Astrocyte (in vitro differentiated cells and primary cell): ENCODE data around the gene CRYGA. TPM values are rescaled to one million over a fixed set of nuclear protein-coding genes. Genes with fewer than 3 reads are reported as not detected.

ENCODE experiments used
- DNase-seq: peaks from one replicate; pipeline ENCODE4 v3.0.0-alpha.2; 2010; ENCODE audit warnings: low read depth
- FAIRE-seq: peaks from 2 replicates; lab custom pipeline; 2011; peaks lifted over from hg19 to GRCh38; lab: Jason Lieb, UNC
- H2AFZ ChIP-seq: 2 replicates; pipeline ENCODE4 v1.6.0; 2012; ENCODE audit warnings: low read depth, low read length, inconsistent platforms
- H3K27ac ChIP-seq: 2 replicates; pipeline ENCODE4 v1.5.1; 2011; ENCODE audit warnings: low read depth, low read length, inconsistent platforms
- H3K27me3 ChIP-seq: 2 replicates; pipeline ENCODE4 v1.6.0; 2011; ENCODE audit warnings: low read length, inconsistent platforms; ENCODE audit not compliant: insufficient read depth
- H3K36me3 ChIP-seq: 2 replicates; pipeline ENCODE4 v1.5.1; 2011; ENCODE audit warnings: low read length, inconsistent platforms; ENCODE audit not compliant: insufficient read depth
- H3K4me1 ChIP-seq: 2 replicates; pipeline ENCODE4 v1.5.1; 2011; ENCODE audit warnings: low read length, inconsistent platforms; ENCODE audit not compliant: insufficient read depth
- H3K4me2 ChIP-seq: 2 replicates; pipeline ENCODE4 v1.6.0; 2012; ENCODE audit warnings: low read length, inconsistent platforms
- H3K4me3 ChIP-seq: 2 replicates; pipeline ENCODE4 v1.5.1; 2011; ENCODE audit warnings: low read depth, mild to moderate bottlenecking, low read length, inconsistent platforms; ENCODE audit not compliant: insufficient read depth
- H3K79me2 ChIP-seq: 2 replicates; pipeline ENCODE4 v1.6.0; 2012; ENCODE audit warnings: mild to moderate bottlenecking, low read length, inconsistent platforms; ENCODE audit not compliant: insufficient read depth
- H3K9ac ChIP-seq: 2 replicates; pipeline ENCODE4 v1.6.0; 2012; ENCODE audit warnings: mild to moderate bottlenecking, low read length, inconsistent platforms
- H3K9me3 ChIP-seq: 2 replicates; pipeline ENCODE4 v1.5.1; 2012; ENCODE audit warnings: low read depth, mild to moderate bottlenecking, low read length, inconsistent platforms; ENCODE audit not compliant: insufficient read depth
- H4K20me1 ChIP-seq: 2 replicates; pipeline ENCODE4 v1.6.0; 2012; ENCODE audit warnings: low read length, inconsistent platforms; ENCODE audit not compliant: insufficient read depth
- H3K27ac Mint-ChIP-seq: one replicate; pipeline ENCODE4 v1.8.0; 2021; ENCODE audit warnings: mild to moderate bottlenecking, mixed read lengths; ENCODE audit not compliant: unreplicated experiment
- H3K27me3 Mint-ChIP-seq: one replicate; pipeline ENCODE4 v1.8.0; 2021; ENCODE audit warnings: low read depth, mixed read lengths; ENCODE audit not compliant: unreplicated experiment
- H3K36me3 Mint-ChIP-seq: one replicate; pipeline ENCODE4 v1.8.0; 2021; ENCODE audit warnings: low read depth, mixed read lengths; ENCODE audit not compliant: unreplicated experiment
- H3K4me1 Mint-ChIP-seq: one replicate; pipeline ENCODE4 v1.8.0; 2021; ENCODE audit warnings: low read depth, mixed read lengths; ENCODE audit not compliant: unreplicated experiment
- H3K4me3 Mint-ChIP-seq: one replicate; pipeline ENCODE4 v1.8.0; 2021; ENCODE audit warnings: mild to moderate bottlenecking, moderate library complexity, mixed read lengths; ENCODE audit not compliant: unreplicated experiment
- H3K9me3 Mint-ChIP-seq: one replicate; pipeline ENCODE4 v1.8.0; 2021; ENCODE audit warnings: mild to moderate bottlenecking, mixed read lengths; ENCODE audit not compliant: unreplicated experiment
- CTCF ChIP-seq: IDR thresholded peaks from 2 replicates; pipeline ENCODE4 v1.5.1; 2011; ENCODE audit warnings: low read depth, mild to moderate bottlenecking, inconsistent platforms, low read length, moderate library complexity; ENCODE audit not compliant: insufficient read depth
- EZH2 ChIP-seq: IDR thresholded peaks from 2 replicates; pipeline ENCODE4 v1.6.1; 2012; ENCODE audit warnings: mild to moderate bottlenecking, low read length, inconsistent platforms; ENCODE audit not compliant: insufficient read depth
- total RNA-seq: library from RNA; stranded (reverse); gene quantifications from 2 replicates; pipeline ENCODE4 v1.2.1, GENCODE V29; 2021

The CRYGA gene
- total RNA-seq, 1 donor from 2014 or later = not detected

GRCh38 chr2:208208335-208209085, 45.1 kb upstream of the CRYGA start:
- no peaks in the 10 kb centered on the region for H3K9me3 ChIP-seq
- peaks cover 3% of the 10 kb centered on the region for H3K27me3 Mint-ChIP-seq
- no peaks in the 10 kb centered on the region for H3K9me3 Mint-ChIP-seq
- no peaks in the 10 kb centered on the region for H3K79me2 ChIP-seq
- no peaks in the 10 kb centered on the region for H3K4me1 Mint-ChIP-seq
- TF ChIP-seq EZH2 (no peak), CTCF (no peak)
- no peak overlapping the region for H3K4me3 ChIP-seq
- FAIRE-seq (no peak), DNase-seq (no peak)
- no peak overlapping the region for H3K4me2 ChIP-seq
- no peak overlapping the region for H3K9ac ChIP-seq
- H3K27me3 ChIP-seq = no peaks in the 10 kb centered on the region
- no peak overlapping the region for H2AFZ ChIP-seq
- no peak overlapping the region for H3K27ac Mint-ChIP-seq
- no peaks in the 10 kb centered on the region for H3K36me3 Mint-ChIP-seq
- no peaks in the 10 kb centered on the region for H4K20me1 ChIP-seq
- no peaks in the 10 kb centered on the region for H3K4me1 ChIP-seq
- no peaks in the 10 kb centered on the region for H3K36me3 ChIP-seq
- H3K4me3 Mint-ChIP-seq = no peak overlapping the region
- H3K27ac ChIP-seq = no peak overlapping the region

GRCh38 chr2:208207769-208208168, 44.4 kb upstream of the CRYGA start:
- Histone ChIP-seq H4K20me1 (no peaks in the 10 kb centered on the region), H3K79me2 (no peaks in the 10 kb centered on the region), H3K4me2 (no peak overlapping the region), H3K4me3 (no peak overlapping the region), H3K27me3 (no peaks in the 10 kb centered on the region), H3K9ac (no peak overlapping the region), H3K36me3 (no peaks in the 10 kb centered on the region), H3K4me1 (no peaks in the 10 kb centered on the region), H2AFZ (no peak overlapping the region), H3K27ac (no peak overlapping the region), H3K9me3 (no peaks in the 10 kb centered on the region)
- no peak overlapping the region for H3K4me3 Mint-ChIP-seq
- H3K9me3 Mint-ChIP-seq = no peaks in the 10 kb centered on the region
- peaks cover 3% of the 10 kb centered on the region for H3K27me3 Mint-ChIP-seq
- no peak overlapping the region for H3K27ac Mint-ChIP-seq
- FAIRE-seq (no peak), DNase-seq (no peak)
- no peaks in the 10 kb centered on the region for H3K4me1 Mint-ChIP-seq
- TF ChIP-seq CTCF (no peak), EZH2 (no peak)
- H3K36me3 Mint-ChIP-seq = no peaks in the 10 kb centered on the region

- FAIRE-seq = no peak
- Histone ChIP-seq H3K4me1 (no peaks in the 10 kb centered on the region), H3K79me2 (no peaks in the 10 kb centered on the region), H3K9me3 (no peaks in the 10 kb centered on the region), H3K4me3 (no peak overlapping the region), H3K4me2 (no peak overlapping the region), H3K36me3 (no peaks in the 10 kb centered on the region), H3K27me3 (no peaks in the 10 kb centered on the region), H4K20me1 (no peaks in the 10 kb centered on the region), H3K9ac (no peak overlapping the region), H3K27ac (no peak overlapping the region), H2AFZ (no peak overlapping the region)
- no peak for DNase-seq
- H3K9me3 Mint-ChIP-seq = no peaks in the 10 kb centered on the region
- no peak for TF ChIP-seq CTCF
- no peak for TF ChIP-seq EZH2
- no peak overlapping the region for H3K4me3 Mint-ChIP-seq
- no peaks in the 10 kb centered on the region for H3K36me3 Mint-ChIP-seq
- no peaks in the 10 kb centered on the region for H3K4me1 Mint-ChIP-seq
- no peak overlapping the region for H3K27ac Mint-ChIP-seq
- H3K27me3 Mint-ChIP-seq = peaks cover 3% of the 10 kb centered on the region
Observed at GRCh38 chr2:208204166-208204565, 40.8 kb upstream of the CRYGA start.
